LNCAP (cell line): ENCODE results near the gene PSMB2.

Experiments
- TF ChIP-seq, protein P1 (sequence below): fragments of 450-650 bp; IDR thresholded peaks from 2 replicates; pipeline ENCODE4 v1.5.1; 2017; ENCODE audit warnings: mild to moderate bottlenecking

The PSMB2 gene

DNA sequence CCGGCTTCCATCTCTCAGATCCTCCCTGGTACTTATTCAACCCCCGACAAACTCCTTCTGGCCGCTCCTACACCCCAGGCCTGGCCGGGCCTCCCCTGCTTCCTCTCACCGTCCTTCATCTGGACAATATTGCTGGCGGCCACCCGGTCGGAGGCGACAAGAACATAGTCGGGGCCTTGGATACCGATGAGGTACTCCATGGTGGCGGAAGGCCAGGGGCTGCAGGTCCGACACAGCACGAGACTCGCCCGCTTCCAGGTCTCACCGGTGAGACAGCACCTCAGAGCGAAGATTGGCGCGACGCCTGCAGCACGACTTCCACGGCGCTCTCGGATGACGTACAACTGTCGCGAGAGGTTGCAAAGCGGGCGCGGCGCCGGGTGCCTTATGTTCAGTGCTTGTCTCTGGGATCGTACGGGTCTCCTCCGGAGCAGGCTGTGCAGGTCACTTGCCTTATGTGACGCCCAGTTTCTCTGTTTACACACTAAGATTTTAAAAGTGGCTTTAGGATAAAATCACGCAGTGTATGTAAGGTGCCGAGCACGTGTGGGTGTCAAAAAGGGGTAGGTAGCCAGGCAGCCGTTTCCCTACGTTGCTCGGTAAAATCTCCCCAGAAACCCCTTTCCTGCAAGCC is at the start of gene PSMB2:
PSMB2 (minus strand) TSS at position 294 of the 634 bp plus-strand sequence; CDS start at position 200, 94 bp downstream.
- TF ChIP-seq, protein P1, sequence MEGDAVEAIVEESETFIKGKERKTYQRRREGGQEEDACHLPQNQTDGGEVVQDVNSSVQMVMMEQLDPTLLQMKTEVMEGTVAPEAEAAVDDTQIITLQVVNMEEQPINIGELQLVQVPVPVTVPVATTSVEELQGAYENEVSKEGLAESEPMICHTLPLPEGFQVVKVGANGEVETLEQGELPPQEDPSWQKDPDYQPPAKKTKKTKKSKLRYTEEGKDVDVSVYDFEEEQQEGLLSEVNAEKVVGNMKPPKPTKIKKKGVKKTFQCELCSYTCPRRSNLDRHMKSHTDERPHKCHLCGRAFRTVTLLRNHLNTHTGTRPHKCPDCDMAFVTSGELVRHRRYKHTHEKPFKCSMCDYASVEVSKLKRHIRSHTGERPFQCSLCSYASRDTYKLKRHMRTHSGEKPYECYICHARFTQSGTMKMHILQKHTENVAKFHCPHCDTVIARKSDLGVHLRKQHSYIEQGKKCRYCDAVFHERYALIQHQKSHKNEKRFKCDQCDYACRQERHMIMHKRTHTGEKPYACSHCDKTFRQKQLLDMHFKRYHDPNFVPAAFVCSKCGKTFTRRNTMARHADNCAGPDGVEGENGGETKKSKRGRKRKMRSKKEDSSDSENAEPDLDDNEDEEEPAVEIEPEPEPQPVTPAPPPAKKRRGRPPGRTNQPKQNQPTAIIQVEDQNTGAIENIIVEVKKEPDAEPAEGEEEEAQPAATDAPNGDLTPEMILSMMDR = no peak

DNA sequence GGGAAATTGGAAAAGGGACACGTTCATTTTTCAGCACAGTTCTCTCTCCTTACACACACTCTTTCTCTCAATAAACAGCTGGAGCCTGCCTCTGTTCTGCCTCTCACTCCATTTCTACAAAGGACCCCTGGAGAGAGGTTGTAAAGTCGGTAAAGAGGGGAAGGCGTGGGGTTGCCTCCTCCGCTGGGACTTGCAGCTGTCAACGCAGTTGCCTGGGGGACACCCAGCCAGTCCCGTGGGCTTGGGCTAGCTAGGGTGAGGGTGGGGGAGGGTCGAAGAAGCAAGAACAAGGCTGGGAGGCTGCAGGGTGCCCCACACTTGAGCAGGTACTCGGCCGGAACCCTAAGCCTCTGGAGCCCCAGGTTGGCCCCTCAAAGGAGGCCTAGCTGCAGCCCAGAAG is 49.8 kb upstream of the PSMB2 start:
- TF ChIP-seq, protein P1 = no peak

DNA sequence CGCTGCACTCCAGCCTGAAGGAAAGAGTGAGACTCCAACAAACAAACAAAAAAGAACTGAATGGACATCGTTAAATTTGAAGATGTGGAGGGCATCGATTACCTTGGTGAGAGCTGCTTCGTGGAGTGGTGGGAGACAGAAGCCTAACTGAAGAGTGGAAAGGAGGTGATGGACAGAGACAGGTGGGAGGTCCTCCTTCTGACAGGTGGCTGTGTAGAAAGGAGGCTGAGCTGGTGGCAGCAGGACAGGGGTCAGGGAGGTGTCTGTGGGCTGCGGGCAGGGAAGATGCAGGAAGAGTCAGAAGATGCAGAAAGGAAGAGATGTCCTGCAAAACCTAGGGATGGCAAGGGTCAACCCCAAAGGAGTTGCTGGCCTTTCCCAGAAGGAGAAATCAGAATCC is 46.8 kb upstream of the PSMB2 start:
- TF ChIP-seq, protein P1 = no peak

DNA sequence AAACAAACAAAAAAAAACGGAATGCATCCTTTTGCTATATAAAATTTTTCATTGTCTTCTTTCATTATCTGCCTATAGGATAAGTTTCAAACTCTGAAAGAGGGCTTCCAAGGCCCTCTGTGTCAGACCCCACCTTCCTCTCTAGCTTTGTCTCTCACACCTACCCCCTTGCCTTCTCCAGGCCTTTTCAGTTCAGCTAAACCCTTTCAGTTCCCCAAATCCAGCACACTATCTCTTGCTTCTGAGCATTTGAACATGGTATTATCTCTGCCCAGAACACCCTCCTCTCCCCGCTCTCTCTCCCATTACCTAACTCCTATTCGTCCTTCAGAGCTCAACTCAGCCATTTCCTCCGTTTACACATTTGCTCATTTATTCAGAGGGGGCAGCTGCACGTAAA is 41.7 kb upstream of the PSMB2 start:
- TF ChIP-seq, protein P1 = no peak

DNA sequence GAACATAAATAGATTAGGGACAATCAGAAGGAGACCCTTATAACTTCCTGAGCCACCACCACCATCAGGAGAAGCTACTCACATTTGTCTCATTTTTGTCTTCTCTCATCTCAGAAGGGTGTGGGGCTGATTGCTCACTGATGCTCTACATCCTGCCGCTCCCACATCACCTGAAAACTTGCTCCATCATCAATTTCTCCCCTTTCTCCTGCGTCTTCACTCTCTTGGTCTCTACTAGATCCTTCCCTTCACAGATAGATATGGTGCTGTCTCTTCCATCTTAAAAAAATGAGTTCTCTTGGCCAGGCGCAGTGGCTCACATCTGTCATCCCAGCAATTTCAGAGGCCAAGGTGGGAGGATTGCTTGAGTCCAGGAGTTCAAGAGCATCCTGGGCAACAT is 38.9 kb upstream of the PSMB2 start:
- TF ChIP-seq, protein P1 = no peak

DNA sequence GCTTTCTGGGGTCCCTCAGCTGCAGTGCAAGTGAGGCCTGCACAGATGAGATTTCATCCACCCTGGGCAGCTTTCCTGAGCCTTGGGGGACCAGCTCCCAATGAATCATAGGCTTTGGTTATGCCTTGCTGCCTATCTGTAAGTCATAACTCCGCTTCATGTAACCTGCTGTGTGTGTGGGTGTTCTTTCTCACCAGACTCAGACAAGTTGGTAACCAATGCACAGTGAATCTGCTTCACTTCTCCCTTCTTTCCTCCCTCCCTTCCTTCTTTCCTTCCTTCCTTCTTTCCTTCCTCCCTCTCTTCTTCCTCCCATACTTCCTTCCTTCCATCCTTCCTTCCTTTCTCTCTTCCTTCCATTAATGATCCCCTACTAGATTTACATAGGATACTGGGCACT is 34.4 kb upstream of the PSMB2 start:
- TF ChIP-seq, protein P1 = no peak

DNA sequence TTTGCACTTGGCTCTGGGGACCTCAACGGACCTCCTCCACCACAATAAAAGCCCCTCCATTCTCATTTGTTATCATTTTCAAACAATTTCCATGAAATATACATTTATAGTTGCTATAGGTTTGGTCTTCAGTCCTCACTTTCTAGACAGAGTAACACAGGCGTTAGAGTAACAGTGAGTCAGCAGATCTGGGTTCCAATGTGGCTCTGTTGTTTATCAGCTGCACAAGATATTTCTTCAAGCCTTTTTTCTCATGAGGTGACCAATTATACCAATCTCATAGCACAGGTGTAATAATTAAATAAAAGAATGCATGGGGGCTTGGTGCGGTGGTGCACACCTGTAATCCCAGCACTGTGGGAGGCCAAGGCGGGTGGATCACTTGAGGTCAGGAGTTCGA is 32.8 kb upstream of the PSMB2 start:
- TF ChIP-seq, protein P1 = no peak

DNA sequence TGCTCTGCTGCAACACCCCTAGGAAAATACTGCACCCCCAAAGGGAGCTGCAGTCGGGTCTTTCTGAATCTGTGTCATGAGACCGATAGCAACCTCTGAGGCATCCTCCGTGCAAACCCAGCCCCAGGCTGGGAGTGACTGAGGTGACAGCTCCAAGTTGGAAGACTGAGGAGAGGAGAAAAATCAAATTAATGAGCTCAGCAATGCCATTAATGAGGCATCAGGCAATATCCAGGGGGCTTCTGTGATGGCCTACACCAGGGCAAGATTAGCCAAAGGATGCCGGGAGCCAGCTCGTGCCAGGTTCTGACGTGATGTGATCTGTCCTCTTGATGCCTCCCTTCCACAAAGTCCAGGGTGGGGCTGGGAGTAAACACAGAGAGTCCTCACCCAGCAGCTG is 30.8 kb upstream of the PSMB2 start:
- TF ChIP-seq, protein P1 = no peak
